ENCODE data around the gene NRXN2. TPM values are rescaled to one million over a fixed set of nuclear protein-coding genes. Genes with fewer than 3 reads are reported as not detected.

Gene NRXN2
- total RNA-seq, 4 donors from 2014 or later: 0.21 to 0.72 (median 0.64) TPM; not detected in 1

GRCh38 chr11:64566915-64567891 is 155.8 kb downstream of the NRXN2 start:
- Histone ChIP-seq H3K4me3 (no peak overlapping the region), H3K4me1 (peaks cover 15% of the 10 kb centered on the region), H3K27ac (no peak overlapping the region), H3K9me3 (no peaks in the 10 kb centered on the region), H3K27me3 (no peaks in the 10 kb centered on the region), H3K36me3 (no peaks in the 10 kb centered on the region)
- 87% methylated on average over 19 of the region's 30 CpGs for WGBS
- TF ChIP-seq CTCF (IDR thresholded peaks at IDR 0.05) (no peak), POLR2AphosphoS5 (IDR thresholded peaks at IDR 0.05) (no peak), EP300 (IDR thresholded peaks at IDR 0.05) (no peak), POLR2A (IDR thresholded peaks at IDR 0.05) (no peak)
- DNase-seq (ENCODE audit: low spot score in 2 of 2): peak; percentile 58 to 67

DNA sequence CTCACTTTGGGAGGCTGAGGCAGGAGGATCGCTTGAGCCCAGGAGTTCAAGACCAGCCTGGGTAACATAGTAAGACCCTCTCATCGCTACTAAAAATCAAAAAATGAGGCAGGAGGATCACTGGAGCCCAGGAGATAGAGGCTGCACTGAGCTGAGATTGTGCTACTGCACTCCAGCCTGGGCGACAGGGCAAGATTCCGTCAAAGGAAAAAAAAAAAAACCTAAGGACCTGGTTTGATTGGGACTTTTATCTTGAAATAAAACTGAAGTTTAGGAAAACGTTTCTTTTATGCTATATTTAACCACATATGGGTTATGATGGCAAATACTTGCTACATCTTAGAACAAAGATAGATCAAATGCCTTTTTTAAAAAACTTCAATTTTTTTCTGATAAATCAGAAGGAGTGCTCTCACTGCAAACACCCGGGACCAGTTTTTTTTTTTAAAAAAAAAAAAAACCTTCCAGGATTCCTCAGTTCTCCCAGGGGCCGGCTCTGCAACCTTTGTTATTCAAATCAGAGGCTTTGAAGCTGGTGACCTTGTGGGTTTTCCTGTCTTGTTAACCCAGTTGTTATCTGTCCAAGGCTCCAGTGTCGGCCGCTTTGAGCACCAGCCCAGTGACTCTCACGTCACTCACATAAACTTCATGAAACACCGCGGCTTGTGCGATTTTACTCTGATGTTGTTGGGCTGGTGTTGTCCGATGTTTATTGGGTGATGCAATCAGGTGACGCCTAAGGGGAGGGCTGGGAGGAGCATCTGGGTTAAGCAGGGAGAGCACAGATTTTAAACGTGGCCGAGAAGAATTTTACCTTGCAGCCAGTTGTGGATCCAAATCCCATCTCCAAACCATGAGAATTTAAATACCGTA is 156.7 kb downstream of the NRXN2 start:
- H3K4me1 ChIP-seq: peaks cover 10% of the 10 kb centered on the region
- TF ChIP-seq POLR2A (IDR thresholded peaks at IDR 0.05): no peak
- no peak for TF ChIP-seq CTCF (IDR thresholded peaks at IDR 0.05)
- no peak for TF ChIP-seq POLR2AphosphoS5 (IDR thresholded peaks at IDR 0.05)
- TF ChIP-seq EP300 (IDR thresholded peaks at IDR 0.05): no peak
- peak; percentile 73 to 76 for DNase-seq (ENCODE audit: low spot score in 2 of 2)

DNA sequence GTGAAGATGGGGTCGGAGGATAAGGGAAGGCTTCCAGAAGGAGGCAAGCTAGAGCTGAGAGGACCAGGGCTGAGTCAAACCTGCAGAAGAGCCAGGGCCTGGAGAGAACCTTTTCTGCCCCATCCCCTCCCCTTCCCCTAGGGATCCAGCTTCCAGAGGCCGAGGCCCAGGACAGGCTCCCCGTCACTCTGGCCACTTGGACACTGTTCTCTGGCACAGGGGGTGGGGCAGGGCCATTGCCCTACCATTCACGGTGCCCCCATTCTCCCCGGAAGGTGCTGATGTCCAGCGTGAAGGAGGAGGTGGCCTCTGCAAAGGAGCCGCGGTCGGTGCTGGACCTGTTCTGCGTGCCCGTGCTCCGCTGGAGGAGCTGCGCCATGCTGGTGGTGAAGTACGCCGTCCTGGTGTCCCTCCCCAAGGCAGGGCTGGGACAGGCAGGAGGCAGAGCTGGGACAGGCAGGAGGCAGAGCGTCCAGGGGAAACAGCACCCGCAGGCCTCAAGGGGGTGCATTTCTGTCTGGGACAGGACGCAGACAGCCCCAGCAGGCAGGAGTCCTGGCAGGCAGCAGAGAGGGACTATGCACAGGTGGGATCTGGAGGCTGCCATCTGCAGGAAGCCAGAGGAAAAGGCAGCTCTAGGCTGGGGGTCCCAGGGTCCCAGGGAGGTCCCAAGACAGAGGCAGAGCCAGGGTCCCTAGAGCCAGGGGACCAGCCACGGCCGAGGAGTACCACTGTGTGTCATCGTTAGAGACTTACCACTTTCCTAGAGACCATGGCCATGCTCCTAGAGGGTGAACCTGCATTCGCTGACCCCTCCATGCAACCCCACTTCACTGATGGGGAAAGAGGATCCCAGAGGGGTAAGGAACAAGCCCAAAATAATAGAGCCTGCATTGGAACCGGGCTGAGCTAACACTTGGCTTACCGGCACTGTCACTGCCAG is 157.8 kb downstream of the NRXN2 start:
- Histone ChIP-seq H3K36me3 (no peaks in the 10 kb centered on the region), H3K27me3 (no peaks in the 10 kb centered on the region), H3K9me3 (no peaks in the 10 kb centered on the region), H3K4me3 (no peak overlapping the region), H3K27ac (no peak overlapping the region), H3K4me1 (peaks cover 10% of the 10 kb centered on the region)
- TF ChIP-seq POLR2A (IDR thresholded peaks at IDR 0.05) (no peak), EP300 (IDR thresholded peaks at IDR 0.05) (no peak), CTCF (IDR thresholded peaks at IDR 0.05) (no peak)
- 91% methylated on average over 23 of the region's 24 CpGs for WGBS
- DNase-seq (ENCODE audit: low spot score in 2 of 2): peak in 1 of 2 donors; percentile 48

More for the DNA sequence above, 156.7 kb downstream of the NRXN2 start:
- no peak overlapping the region for H3K27ac ChIP-seq
- H3K36me3 ChIP-seq: no peaks in the 10 kb centered on the region
- H3K9me3 ChIP-seq: no peaks in the 10 kb centered on the region
- H3K27me3 ChIP-seq: no peaks in the 10 kb centered on the region
- no peak overlapping the region for H3K4me3 ChIP-seq
- WGBS: 33% methylated on average over 18 of the region's 18 CpGs

GRCh38 chr11:64564419-64564818 is 158.6 kb downstream of the NRXN2 start:
- Histone ChIP-seq H3K36me3 (no peaks in the 10 kb centered on the region), H3K4me1 (peaks cover 10% of the 10 kb centered on the region), H3K4me3 (no peak overlapping the region), H3K9me3 (no peaks in the 10 kb centered on the region), H3K27me3 (peaks cover under 1% of the 10 kb centered on the region), H3K27ac (no peak overlapping the region)
- DNase-seq (ENCODE audit: low spot score in 2 of 2): no peak
- 83% methylated on average over 7 of the region's 7 CpGs for WGBS
- TF ChIP-seq EP300 (IDR thresholded peaks at IDR 0.05) (no peak), CTCF (IDR thresholded peaks at IDR 0.05) (no peak), POLR2A (IDR thresholded peaks at IDR 0.05) (no peak), POLR2AphosphoS5 (IDR thresholded peaks at IDR 0.05) (no peak)
